Umbilical cord (tissue), 2 donors: Measurements from ENCODE around the gene CACNA1C. TPM values are rescaled to one million over a fixed set of nuclear protein-coding genes. Genes with fewer than 3 reads are reported as not detected.

Experiments used
- DNase-seq: peaks from one replicate; pipeline ENCODE4 v3.0.0-alpha.2; 2015; ENCODE audit warnings: low spot score
- total RNA-seq: library from RNA; depleted of rRNA; stranded (reverse); fragments of >200 nt; gene quantifications from one replicate; pipeline ENCODE4 v1.2.3, GENCODE V29; 2014; ENCODE audit warnings: low replicate concordance; ENCODE audit not compliant: insufficient read depth

CACNA1C gene
- total RNA-seq, 1 donor from 2014 or later = 116 TPM

GRCh38 chr12:2169489-2169888, 116.7 kb downstream of the CACNA1C start:
- no peak for DNase-seq

- peak; percentile 58 for DNase-seq
These were observed 117.2 kb downstream of the CACNA1C start for GRCh38 chr12:2169940-2170339.

- DNase-seq = no peak
These were observed 117.6 kb downstream of the CACNA1C start for GRCh38 chr12:2170376-2170775.

GRCh38 chr12:2171672-2172426, 119.1 kb downstream of the CACNA1C start:
- DNase-seq = no peak

- DNase-seq = peak; percentile 47
These were observed 119.9 kb downstream of the CACNA1C start for GRCh38 chr12:2172491-2173214.

GRCh38 chr12:2173971-2174370, 121.2 kb downstream of the CACNA1C start:
- DNase-seq = no peak

GRCh38 chr12:2177003-2177402, 124.2 kb downstream of the CACNA1C start:
- DNase-seq = no peak

GRCh38 chr12:2177751-2178150, 125.0 kb downstream of the CACNA1C start:
- no peak for DNase-seq

- DNase-seq = no peak
These were observed 126.3 kb downstream of the CACNA1C start for GRCh38 chr12:2179058-2179457.

GRCh38 chr12:2179953-2180736, 127.4 kb downstream of the CACNA1C start:
- peak; percentile 97 for DNase-seq

- DNase-seq = no peak
These were observed 127.9 kb downstream of the CACNA1C start for GRCh38 chr12:2180737-2181082.

GRCh38 chr12:2183556-2184541, 131.1 kb downstream of the CACNA1C start:
- DNase-seq = peak; percentile 76

- DNase-seq = no peak
These were observed 133.1 kb downstream of the CACNA1C start for GRCh38 chr12:2185751-2186341.

GRCh38 chr12:2187195-2187945, 134.6 kb downstream of the CACNA1C start:
- DNase-seq = no peak

GRCh38 chr12:2190085-2190484, 137.3 kb downstream of the CACNA1C start:
- DNase-seq = no peak

GRCh38 chr12:2190896-2191533, 138.2 kb downstream of the CACNA1C start:
- no peak for DNase-seq

GRCh38 chr12:2191534-2192153, 138.9 kb downstream of the CACNA1C start:
- no peak for DNase-seq

GRCh38 chr12:2192231-2192630, 139.4 kb downstream of the CACNA1C start:
- DNase-seq = no peak

- DNase-seq = no peak
These were observed 141.3 kb downstream of the CACNA1C start for GRCh38 chr12:2194060-2194459.
